SU-DHL-6 (cell line): ENCODE results near the gene ATE1.

Source experiments
- CTCF ChIP-seq: fragments of 200-600 bp; sonication (generic); IDR thresholded peaks from one replicate; pipeline ENCODE4 v1.5.1; 2017; ENCODE audit warnings: antibody characterized with exemption, mild to moderate bottlenecking, low read length, moderate library complexity; ENCODE audit not compliant: insufficient read depth, poor library complexity, severe bottlenecking
- EZH2phosphoT487 ChIP-seq: fragments of 200-600 bp; sonication (generic), shearing (Covaris generic); conservative IDR thresholded peaks from 2 replicates; pipeline ENCODE4 v1.6.1; 2018; ENCODE audit warnings: mild to moderate bottlenecking, antibody characterized with exemption, low read length, moderate library complexity, mixed read lengths

GRCh38 chr10:121974535-121975294 lies 46.9 kb upstream of the ATE1 start, which contains the start of gene NSMCE4A:
- no peak for TF ChIP-seq EZH2phosphoT487
- no peak for TF ChIP-seq CTCF
